NCI-H526 (cell line): Measurements from ENCODE around the gene ZSCAN32.

Experiments used
- DNase-seq, 2 experiments: peaks; one replicate each; lab custom pipeline; 2025; lab: John Stamatoyannopoulos, UW

The ZSCAN32 gene

GRCh38 chr16:3356118-3356517 is 44.7 kb downstream of the ZSCAN32 start:
- no peak for DNase-seq

GRCh38 chr16:3355589-3355988 is 45.2 kb downstream of the ZSCAN32 start, which contains the start of gene OR2C1:
OR2C1 (plus strand) TSS chr16:3355889; CDS start chr16:3355941, 52 bp downstream.
- DNase-seq: no peak

DNA sequence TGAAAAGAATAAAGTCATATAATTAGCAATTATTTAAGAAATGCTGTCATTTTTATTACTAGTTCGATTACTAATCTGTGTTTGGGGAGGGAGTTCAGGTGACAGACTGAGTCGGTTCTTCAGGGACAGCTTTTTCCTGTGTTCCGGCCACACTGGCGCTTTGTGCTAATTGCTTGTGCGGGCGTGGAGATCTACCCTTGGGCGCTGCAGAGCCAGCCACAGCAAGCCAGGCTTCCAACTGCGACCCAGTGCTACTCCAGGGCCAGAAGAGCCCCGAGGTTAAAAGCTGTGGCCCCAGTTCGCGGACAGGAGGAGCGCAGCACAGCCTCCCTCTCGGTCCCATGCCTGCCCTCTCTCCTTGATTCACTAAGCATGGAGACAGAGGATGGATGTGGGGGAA is 51.6 kb downstream of the ZSCAN32 start:
- DNase-seq: no peak

DNA sequence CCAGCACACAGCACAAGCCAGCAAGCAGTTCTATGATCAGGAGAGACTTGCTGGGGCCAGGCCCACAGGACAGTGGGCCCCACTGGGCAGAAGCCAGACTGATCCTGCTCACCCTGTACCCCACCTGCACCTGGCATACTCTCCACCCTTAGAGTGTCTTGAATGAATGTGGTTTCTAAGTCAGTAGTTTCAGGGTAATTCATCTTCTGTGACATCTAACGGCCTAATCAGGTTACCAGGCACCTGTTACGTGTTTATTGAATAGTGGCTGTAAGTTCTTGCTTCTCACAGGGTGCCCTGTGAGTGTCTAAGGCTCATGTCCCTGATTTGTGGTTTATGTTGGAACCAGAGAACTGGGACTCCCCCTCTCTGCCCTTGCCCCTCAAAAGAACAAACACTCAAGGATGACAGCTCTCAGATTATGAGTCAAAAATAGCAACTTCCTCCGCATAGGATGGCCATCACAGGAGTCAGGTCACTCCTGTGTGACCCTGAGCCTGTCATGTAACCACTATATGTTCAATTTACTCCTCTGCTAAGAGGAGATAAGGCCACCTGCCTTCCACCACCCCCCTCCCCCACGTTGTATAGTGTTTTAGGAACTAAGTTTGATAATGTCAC is 52.1 kb downstream of the ZSCAN32 start:
- no peak for DNase-seq

GRCh38 chr16:3347586-3347985 is 53.2 kb downstream of the ZSCAN32 start:
- no peak for DNase-seq

GRCh38 chr16:3346041-3346440 is 54.8 kb downstream of the ZSCAN32 start:
- no peak for DNase-seq
